ENCODE data around the gene MPP7.

Gene MPP7

DNA sequence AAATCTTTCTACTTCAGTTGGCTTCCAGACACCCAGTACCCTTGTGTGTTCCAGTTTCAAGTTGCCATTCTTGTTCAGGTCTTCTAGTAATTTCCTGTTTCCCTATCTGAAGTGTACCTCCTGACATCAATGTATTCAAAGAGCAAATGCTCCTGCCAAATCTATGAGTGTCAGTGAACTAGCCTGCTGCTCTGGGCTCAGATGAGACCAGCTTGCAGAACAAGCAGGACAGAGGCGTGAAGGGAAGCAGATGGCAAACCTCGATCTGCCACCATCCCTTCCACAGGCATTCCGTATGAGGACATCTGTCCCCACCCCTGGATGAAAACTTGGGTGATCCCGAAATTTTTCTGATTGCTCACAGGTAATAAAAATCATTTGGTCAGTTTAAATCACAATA is 4.4 kb upstream of the MPP7 start:
- FAIRE-seq: no peak
- no peak for DNase-seq (ENCODE audit: insufficient read length, low spot score)

DNA sequence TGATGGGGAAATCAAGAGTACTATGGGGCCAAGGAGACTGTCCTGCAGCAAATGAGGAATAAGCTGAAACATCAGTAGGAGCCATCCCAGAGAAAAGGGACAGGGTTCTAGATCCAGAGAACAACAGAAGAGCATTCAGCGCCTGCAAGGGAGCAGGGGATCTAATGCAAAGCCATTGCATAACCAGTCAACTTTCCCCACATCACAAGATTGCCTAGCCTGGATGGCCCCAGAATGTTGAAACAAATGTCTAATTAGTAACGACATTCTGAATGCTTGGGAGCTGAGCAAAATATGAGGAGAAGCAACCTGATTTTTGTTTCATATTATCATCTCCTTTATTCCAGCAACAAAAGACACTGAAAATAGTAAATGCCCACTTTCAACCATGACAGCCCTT is 2.7 kb upstream of the MPP7 start:
- no peak for DNase-seq (ENCODE audit: insufficient read length, low spot score)
- no peak for FAIRE-seq

DNA sequence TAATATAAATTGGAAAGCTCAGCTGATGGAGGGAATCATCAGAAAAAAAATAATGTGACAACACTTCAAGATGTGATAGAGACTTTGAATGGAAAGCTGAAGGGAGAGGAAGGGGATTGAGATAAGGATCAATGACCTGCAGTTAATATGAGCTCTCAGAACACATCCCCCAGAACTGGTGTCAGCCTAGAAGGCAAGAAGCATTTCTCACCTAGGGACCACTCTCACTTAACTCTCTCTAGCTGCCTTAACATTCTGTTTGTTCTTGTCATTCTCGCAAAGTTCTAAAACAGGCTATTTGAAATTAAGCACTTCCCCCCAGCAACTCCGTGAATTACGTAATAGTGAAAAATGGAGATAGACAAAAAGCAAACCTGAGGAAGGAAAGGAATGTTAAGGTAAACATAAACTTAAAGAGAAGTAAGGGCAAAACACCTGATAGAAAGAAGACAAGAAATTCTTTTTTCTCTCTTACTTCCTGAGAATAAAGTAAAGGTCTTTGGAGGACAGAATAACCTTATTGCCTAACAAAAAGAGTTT is 1.2 kb upstream of the MPP7 start:
- FAIRE-seq (no peak), DNase-seq (ENCODE audit: insufficient read length, low spot score) (no peak)

DNA sequence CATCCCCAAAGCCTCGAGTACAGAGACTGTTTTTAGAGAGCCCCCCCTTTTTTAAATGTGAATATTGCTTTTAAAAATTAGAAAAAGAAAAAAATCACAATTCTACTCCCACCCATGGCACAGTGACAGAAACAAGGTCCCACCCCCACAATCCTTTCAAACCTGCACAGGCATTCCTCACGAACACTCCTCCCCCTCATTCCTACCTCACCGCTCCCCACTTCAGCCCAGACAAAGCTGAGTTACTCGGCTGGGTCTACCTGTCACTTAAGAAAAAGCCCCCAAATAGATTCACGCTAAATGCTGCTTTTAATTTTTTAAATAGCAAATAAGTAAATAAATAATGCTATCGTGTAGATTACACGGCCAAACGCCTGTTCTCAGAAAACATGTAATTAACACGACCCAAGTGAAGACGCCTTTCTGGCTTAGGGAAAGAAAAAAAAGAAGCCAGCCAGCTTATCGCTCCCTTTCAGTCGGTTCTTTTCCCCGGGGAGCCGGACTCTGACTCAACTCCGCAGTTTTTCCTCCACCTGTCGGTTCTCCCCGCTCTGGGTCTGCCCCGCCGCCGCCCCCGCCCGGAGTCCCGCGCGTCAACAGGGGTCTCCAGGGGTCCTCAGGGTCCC is 739 bp downstream of the MPP7 start:
- DNase-seq (ENCODE audit: insufficient read length, low spot score) (no peak), FAIRE-seq (no peak)

DNA sequence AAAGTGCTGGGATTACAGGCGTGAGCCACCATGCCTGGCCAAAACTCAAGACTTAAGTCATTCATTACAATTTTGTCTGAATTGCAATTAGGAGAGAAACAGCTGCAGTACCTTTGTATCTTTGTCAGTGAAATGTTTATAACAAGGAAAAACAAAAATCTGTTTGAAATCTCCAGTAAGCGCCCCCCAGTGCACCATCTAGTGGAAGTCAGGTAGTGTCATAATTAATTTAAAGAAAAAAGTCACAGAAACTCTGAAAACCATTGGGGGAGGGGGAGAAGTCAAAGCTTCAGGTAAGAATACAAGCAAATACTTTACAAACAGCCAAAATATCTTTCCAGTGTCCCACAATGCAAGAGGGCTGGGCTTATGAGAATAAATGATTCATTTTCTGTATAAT is 2.8 kb downstream of the MPP7 start:
- FAIRE-seq (no peak), DNase-seq (ENCODE audit: insufficient read length, low spot score) (no peak)

DNA sequence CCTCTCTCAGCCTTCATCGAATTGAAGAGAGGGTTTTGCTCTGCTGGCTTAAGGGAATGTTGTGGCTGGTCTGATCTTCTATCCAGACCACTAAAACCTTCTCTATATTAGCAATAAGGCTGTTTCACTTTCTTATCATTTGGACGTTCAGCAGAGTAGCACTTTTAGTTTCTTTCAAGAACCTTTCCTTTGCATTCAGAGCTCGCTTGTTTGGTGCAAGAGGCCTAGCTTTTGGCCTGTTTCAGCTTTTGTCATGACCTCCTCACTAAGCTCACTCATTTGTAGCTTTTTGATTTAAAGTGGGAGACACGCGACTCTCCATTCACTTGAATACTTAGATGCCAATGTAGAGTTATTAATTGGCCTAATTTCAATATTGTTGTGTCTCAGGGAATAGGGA is 3.9 kb downstream of the MPP7 start:
- FAIRE-seq (peak; percentile 11), DNase-seq (ENCODE audit: insufficient read length, low spot score) (no peak)

DNA sequence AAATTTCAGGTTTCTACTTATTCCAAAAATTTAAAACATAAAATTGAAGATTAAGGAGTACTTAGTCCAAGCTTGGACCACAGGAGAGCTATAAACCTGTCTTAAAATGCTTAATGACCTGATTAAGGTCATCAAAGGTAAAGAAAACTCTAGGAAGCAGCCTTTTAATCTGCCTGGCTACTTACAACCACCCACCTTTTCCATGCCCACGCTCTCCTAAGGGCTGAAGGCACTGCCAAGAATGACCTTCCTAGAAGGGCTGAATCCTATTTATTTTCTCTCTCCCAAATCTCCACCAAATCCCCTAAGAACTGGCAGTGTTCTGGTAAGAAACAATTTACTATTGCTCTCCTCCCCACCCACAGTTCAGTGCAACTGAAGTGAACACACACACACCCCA is 6.8 kb downstream of the MPP7 start:
- FAIRE-seq: no peak
- DNase-seq (ENCODE audit: insufficient read length, low spot score): no peak

DNA sequence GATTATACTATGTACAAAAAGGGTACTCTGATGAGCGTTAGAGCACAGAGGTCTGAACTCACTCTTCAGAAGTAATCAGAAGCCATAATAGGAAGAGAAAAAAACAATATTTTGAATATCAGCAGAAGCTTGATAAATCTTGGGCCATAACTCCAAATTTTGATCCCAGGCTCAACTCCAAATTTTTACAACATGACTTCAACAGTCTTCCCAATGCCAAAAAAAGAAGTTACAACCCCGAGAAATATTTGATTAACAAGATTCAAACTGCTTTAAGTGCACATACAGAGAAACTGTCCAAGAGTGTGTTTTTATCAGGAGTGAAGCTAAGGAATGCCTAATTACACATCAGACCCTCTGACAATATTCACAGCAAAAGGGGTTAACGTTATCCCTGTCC is 7.5 kb downstream of the MPP7 start:
- DNase-seq (ENCODE audit: insufficient read length, low spot score): no peak
- no peak for FAIRE-seq

DNA sequence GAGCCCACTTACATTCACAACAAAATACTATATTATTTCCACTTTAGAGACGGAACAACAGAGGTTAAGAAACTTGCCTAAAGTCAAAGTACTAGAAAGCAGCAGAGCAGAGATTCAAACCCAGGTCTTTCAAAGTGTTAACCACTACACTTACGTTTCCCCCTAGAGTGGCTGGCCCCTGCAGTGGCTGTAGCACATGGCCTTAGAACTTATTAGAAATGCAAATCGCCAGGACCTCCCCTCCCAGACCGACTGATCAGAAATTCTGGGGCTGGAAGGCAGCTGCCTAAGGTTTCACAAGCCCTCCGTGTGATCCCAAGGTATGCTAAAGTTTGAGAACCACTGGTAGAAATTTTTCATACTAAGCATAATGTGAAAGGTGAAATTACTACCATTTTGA is 8.1 kb downstream of the MPP7 start:
- FAIRE-seq: no peak

DNA sequence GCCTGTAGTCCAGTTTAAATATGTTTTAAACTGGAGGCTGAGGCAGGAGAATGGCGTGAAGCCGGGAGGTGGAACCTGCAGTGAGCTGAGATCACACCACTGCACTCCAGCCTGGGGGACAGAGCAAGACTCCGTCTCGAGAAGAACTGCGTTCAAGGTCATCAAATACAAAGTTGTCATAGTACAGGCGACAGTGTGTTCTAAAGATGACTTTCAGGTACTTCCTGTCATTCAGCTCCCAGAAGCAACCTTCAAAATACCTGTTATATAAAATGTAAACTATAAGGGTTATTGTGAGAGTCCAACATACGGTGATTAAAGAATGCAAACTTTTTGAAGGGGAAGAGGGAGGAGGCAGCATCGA is 8.7 kb downstream of the MPP7 start:
- FAIRE-seq: no peak

More for the DNA sequence above, 8.1 kb downstream of the MPP7 start:
- no peak for DNase-seq (ENCODE audit: insufficient read length, low spot score)

DNA sequence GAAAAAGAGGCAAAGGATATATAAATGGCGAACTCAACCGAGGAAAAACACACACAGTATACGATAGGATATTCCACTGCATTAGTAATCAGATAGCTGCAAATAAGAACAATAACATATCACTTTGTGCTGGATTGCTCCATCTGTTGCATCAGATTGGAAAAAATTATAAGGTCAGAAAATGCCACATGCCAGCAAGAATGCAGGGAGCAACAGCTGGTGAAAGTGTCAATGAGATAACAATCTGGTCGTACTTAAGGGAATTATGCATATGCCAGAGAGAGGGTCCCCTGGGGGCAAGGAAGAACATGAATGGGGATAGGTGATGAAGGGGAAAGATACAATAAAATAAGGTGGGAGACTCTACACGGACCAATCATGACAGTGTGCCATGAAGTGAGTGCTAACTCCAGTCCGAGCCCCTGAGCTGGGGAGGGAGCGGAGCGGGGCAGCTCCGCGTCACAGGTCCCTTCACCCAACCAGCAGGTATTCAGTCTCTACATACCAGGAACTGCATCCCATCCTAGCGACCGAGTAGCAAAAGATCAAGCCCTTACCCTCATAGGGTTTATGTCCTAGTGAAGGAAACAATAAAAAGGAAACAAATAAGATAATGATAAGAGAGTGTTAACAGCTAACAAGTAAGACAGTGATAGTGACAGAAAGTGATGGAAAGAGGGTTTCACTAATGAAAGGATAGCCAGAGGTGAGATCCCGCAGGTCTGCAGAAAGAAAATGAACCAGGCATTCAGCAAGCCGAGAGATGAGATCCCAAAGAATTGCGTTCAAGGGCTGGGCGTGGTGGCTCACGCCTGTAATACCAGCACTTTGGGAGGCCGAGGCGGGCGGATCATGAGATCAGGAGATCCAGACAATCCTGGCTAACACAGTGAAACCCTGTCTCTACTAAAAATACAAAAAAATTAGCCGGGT is 9.4 kb downstream of the MPP7 start:
- DNase-seq (ENCODE audit: insufficient read length, low spot score) (no peak), FAIRE-seq (no peak)

More for the DNA sequence above, 8.7 kb downstream of the MPP7 start:
- no peak for DNase-seq (ENCODE audit: insufficient read length, low spot score)

DNA sequence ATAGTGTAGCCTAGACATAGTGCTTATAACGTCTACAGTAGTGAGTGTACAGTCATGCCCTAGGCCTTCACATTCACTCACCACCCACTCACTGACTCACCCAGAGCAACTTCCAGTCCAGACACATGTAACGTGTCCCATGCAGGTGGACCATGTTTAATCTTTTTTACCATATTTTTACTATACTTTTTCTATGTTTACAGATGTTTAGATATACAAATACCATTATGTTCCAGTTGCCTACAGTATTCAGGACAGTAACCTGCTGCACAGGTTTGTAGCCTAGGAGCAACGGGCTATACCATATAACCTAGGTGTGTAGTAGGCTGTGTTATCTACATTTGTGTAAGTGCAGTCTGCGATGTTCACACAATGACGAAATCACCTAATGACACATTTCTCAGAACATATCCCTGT is 11.0 kb downstream of the MPP7 start:
- FAIRE-seq (no peak), DNase-seq (ENCODE audit: insufficient read length, low spot score) (no peak)

DNA sequence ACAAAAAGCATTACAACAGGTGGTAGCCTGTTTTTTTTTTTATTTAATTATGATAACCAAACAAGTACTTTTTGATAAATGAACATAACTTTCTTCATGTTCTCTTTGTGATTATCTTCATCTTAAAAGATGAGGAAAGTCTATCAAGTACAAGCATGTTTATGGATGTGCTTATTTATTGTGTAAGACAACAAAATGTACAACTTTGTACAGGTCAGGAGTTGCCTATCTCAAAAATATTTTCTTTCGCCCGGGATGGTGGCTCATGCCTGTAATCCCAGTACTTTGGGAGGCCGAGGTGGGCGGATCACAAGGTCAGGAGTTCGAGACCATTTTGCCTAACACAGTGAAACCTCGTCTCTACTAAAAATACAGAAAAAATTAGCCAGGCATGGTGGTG is 17.0 kb downstream of the MPP7 start:
- DNase-seq (ENCODE audit: insufficient read length, low spot score) (no peak), FAIRE-seq (no peak)

DNA sequence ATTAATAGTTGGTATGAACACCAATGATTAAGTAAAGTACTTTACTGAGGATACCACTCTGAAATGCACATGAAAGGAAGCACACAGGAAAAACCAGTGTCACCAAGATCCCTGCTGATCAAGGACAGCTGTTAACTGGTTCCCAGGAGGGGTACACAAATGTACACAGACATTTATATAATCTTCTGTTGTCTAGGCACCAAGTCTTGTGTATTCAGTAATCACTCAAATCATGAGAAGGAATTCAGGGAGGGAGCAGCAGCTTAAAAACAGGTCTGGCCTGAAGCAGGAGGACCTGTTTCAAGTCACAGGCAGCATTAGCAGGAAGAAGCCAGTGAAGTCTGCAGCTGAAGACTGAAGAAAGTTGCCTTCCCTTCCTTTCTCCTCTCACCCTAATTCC is 18.7 kb downstream of the MPP7 start:
- no peak for DNase-seq (ENCODE audit: insufficient read length, low spot score)
- FAIRE-seq: no peak

DNA sequence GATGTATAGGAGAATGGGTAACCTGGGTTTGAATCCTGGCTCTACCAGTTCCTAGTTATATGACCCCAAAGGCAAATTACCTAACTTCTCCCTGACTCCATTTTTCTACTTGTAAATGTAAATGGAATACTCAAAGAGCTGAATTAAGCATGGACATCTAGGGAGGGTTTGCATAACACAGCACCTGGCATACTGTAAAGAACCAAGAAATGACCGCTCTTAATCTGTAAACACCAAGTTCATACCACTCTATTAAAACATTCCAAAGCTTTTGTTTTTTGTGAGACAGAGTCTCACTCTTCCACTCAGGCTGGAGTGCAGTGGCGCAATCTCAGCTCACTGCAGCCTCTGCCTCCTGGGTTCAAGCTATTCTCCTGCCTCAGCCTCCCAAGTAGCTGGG is 19.6 kb downstream of the MPP7 start:
- DNase-seq (ENCODE audit: insufficient read length, low spot score) (no peak), FAIRE-seq (no peak)

DNA sequence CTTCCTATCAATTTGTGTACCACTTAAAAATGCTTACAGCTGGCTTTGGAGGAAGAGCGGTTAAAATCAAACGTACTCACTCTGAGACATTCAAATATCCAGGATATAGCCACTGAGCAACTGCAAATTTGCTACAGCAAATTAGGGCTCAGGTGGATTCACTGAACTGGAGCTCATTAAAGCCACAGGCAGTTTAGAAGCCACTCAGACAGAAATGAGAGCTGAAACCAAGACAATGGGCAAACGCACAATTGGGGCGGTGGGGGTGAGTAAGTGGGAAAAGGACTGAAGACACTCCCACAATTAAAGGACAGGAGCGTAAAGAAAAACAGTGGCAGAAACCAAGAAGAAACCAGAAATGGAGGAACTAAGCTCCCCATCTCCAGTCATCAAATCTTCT is 20.5 kb downstream of the MPP7 start:
- FAIRE-seq (no peak), DNase-seq (ENCODE audit: insufficient read length, low spot score) (no peak)

DNA sequence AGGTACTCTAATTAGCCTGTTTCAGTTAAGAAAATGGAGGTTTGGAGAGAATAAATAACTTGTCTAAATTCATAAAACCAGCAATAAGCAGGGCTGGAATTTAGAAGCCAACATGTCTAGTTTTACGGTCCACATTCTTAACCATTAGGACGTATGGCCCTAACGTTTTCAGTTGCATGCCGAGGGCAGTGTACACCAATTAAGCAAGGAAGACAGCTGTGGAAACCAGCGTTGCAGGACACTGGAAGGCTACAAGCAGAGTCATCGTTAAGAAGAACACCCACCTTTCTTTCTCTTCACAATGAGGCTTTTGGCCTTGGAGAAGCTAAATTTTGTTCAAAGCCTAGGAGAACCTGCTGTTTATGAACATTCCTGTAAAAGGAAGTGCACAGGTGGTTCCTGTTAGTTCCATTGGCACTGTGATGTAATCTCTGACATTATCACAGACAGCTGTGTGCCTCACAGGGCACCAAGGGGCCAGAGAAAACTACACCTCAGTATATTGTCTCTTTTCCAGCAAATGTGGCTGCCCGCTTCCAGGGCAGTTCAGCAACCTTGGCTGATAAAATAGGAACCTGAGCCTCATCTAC is 21.0 kb downstream of the MPP7 start:
- FAIRE-seq (no peak), DNase-seq (ENCODE audit: insufficient read length, low spot score) (no peak)

DNA sequence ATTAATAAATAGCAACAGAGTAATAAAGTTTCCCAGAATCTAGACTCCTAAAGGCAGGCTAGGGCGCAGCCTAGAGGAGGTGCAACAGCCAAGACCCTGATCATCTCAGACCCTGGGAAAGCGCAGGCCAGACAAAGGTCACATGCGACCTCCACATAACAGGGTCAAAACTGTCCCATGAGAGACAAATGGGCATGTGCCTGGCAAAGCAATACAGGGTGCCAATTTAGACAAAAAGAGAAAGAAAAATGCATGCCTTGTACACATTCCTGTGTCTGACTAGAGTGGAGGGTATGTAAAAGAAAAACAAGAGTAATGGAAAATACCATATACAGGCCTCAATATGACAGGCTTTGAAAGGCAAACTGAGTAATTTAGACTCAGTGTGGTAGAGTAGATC is 22.2 kb downstream of the MPP7 start:
- no peak for FAIRE-seq
- DNase-seq (ENCODE audit: insufficient read length, low spot score): no peak

DNA sequence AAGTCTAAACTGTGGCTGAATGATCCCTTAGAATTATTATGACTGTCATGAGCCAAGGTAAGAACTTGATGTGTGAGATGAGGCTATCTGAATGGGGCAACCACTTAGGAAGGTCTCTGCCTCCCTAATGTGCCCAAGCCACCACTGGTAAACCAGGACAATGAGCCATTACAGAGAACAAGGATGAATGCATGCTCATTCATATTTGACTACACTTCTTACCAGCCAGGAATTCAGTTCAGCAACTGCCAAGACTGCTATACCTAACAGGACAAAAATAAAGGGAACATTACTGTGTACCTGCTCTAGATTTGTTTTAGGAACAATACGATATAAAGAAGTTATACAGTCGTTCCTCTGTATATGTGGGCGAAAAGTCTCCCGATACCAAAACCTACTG is 23.0 kb downstream of the MPP7 start:
- DNase-seq (ENCODE audit: insufficient read length, low spot score) (no peak), FAIRE-seq (no peak)

DNA sequence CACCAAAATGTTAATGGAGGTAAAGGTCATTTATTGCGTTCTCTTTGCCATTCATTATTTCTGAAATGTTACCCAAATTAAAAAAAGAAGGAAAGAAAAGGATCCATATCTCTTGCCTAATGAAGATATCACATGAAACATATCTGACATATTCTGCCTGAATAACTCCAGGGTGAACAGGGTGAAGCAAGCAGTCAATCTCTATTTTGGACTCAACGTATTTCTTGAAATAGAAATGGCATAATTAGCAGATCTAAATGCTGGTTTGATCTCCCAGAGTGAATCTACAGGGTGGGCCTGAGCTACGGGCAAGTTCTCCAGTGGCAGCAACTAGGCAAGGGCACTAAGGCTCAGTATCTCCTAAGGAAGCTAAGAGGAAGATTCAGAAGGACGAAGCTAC is 24.0 kb downstream of the MPP7 start:
- DNase-seq (ENCODE audit: insufficient read length, low spot score): no peak
- no peak for FAIRE-seq

DNA sequence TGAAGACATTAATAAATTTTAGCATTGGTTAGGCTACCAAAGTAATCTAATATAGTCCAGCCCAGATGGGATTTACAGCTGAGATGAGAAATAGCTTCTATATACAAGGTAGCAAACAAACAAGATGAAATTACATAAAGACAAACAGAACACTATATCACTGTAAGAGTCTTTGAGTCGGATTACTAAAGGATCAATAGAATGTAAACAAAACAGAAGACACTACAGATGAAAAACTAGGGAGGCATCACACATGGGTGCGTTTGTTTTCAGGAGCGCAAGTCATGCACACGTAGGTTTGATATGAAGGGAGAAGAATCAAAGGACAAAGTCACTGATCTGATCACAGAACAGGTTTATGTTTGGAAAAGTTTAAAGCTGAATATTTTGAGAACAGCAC is 26.5 kb downstream of the MPP7 start:
- no peak for FAIRE-seq
- DNase-seq (ENCODE audit: insufficient read length, low spot score): no peak

DNA sequence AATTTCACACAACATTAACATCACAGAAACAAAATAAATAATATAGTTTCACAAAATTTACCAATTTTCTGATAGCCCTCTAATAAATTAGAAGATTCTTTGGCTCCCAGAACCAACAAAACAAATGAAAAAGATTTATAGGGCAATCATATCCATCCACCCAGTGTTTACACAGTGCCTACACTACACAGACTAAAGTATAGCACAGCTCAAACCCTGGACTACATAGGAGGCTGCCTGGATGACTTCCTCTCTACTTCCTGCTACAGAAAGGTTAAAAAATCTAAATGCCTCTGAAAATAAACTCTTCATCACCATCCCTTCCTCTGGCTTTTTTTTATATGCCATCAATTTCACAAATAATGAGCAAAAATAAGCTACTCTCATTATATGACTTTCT is 28.4 kb downstream of the MPP7 start:
- no peak for DNase-seq (ENCODE audit: insufficient read length, low spot score)
- no peak for FAIRE-seq
